Activated B cell treated with CpG ODN at 0.5 μM for 24 hours (primary cell): ENCODE measurements around the gene ADSL. TPM values are rescaled to one million over a fixed set of nuclear protein-coding genes. Genes with fewer than 3 reads are reported as not detected.

Experiments used
- ATAC-seq: fragments of 200-7000 bp; cut with Tn5 transposase; one replicate; pipeline ENCODE4 v1.10.0; 2021; ENCODE audit warnings: low read depth, mild to moderate bottlenecking, moderate library complexity
- CTCF ChIA-PET: fragments of 350-600 bp; sonication (Branson Sonifier 250); formaldehyde crosslinking; loops from one replicate; lab custom pipeline; 2021; ENCODE audit warnings: antibody characterized with exemption; lab: Charles Lee
- POLR2A ChIA-PET: fragments of 350-600 bp; sonication (Branson Sonifier 250); formaldehyde crosslinking; loops from one replicate; lab custom pipeline; 2021; ENCODE audit warnings: antibody characterized with exemption; lab: Charles Lee
- DNase-seq: peaks from one replicate; pipeline ENCODE4 v3.0.0; 2022
- H3K27ac Mint-ChIP-seq: one replicate; pipeline ENCODE4 v1.8.0; 2020; ENCODE audit warnings: mixed read lengths
- H3K27me3 Mint-ChIP-seq: one replicate; pipeline ENCODE4 v1.8.0; 2021; ENCODE audit warnings: mixed read lengths
- H3K36me3 Mint-ChIP-seq: one replicate; pipeline ENCODE4 v1.8.0; 2021; ENCODE audit warnings: low read depth, mixed read lengths
- H3K4me1 Mint-ChIP-seq: one replicate; pipeline ENCODE4 v1.8.0; 2021; ENCODE audit warnings: mixed read lengths
- H3K4me3 Mint-ChIP-seq: one replicate; pipeline ENCODE4 v1.8.0; 2020; ENCODE audit warnings: mild to moderate bottlenecking, mixed read lengths
- H3K9me3 Mint-ChIP-seq: one replicate; pipeline ENCODE4 v1.8.0; 2020; ENCODE audit warnings: mixed read lengths
- CTCF ChIP-seq: fragments of 200-600 bp; IDR thresholded peaks from one replicate; pipeline ENCODE4 v1.8.0; 2022; ENCODE audit warnings: antibody characterized with exemption, mild to moderate bottlenecking
- intact Hi-C: fragments of 100-400 bp; cut with micrococcal nuclease; formaldehyde crosslinking; loops from one replicate; pipeline ENCODE4 v1.15.1; 2024
- total RNA-seq: library from RNA; stranded (reverse); gene quantifications from 2 replicates; pipeline ENCODE4 v1.2.3, GENCODE V29; 2022

ADSL gene
- total RNA-seq, 1 donor from 2014 or later: 102 TPM

DNA sequence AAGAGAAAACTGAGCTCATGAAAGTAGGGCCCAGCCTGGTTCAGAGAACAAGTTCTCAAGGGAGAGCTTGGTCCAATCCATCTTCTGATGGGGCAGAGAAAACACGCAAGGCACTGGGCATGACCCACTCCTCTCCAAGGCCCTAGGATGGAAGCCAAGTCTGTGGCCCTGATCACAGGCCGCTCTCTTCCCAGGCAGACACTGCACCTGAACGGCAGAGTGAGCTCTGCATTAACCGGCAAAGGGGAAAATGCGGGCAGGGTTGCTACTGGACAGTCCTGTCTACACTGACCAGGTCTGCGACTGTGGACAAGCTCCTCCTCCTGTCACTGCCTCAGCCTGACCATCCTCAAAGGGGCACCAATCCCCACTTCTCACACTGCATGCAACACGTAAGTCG lies 73.4 kb downstream of the ADSL start:
- CTCF ChIA-PET: interaction anchor here (0.9 kb wide), 1 partner anchor 17 kb away, joined by 5 read pairs; no protein-coding TSS in a partner anchor
- intact Hi-C loops: no loop called here
- ATAC-seq (no peak), DNase-seq (no peak)
- peaks cover 73% of the 10 kb centered on the region for H3K36me3 Mint-ChIP-seq
- H3K27me3 Mint-ChIP-seq: no peaks in the 10 kb centered on the region
- no peak overlapping the region for H3K4me3 Mint-ChIP-seq
- H3K27ac Mint-ChIP-seq: no peak overlapping the region
- POLR2A ChIA-PET: interaction anchor here (0.5 to 1.0 kb wide), 2 partner anchors 34 to 45 kb away, joined by 3 to 4 read pairs; no protein-coding TSS in a partner anchor
- no peaks in the 10 kb centered on the region for H3K9me3 Mint-ChIP-seq
- TF ChIP-seq CTCF: no peak
- H3K4me1 Mint-ChIP-seq: peaks cover 49% of the 10 kb centered on the region

GRCh38 chr22:40420341-40421081 lies 74.2 kb downstream of the ADSL start:
- ChIA-PET POLR2A (interaction anchor here (1.0 kb wide), 1 partner anchor 216 kb away, joined by 3 read pairs; the partner anchor contains the start of gene MRTFA), CTCF (interaction anchor here (0.9 kb wide), 2 partner anchors 16 kb away, joined by 4 to 5 read pairs; no protein-coding TSS in a partner anchor)
- peaks cover 80% of the 10 kb centered on the region for H3K36me3 Mint-ChIP-seq
- peak overlapping the region; percentile 12 for H3K27ac Mint-ChIP-seq
- intact Hi-C loops: no loop called here
- no peaks in the 10 kb centered on the region for H3K27me3 Mint-ChIP-seq
- peaks cover 41% of the 10 kb centered on the region for H3K4me1 Mint-ChIP-seq
- ATAC-seq (no peak), DNase-seq (no peak)
- no peak overlapping the region for H3K4me3 Mint-ChIP-seq
- H3K9me3 Mint-ChIP-seq: no peaks in the 10 kb centered on the region
- TF ChIP-seq CTCF: no peak

GRCh38 chr22:40421082-40421350 lies 74.7 kb downstream of the ADSL start:
- Mint-ChIP-seq H3K9me3 (no peaks in the 10 kb centered on the region), H3K36me3 (peaks cover 80% of the 10 kb centered on the region), H3K27me3 (no peaks in the 10 kb centered on the region), H3K4me1 (peaks cover 36% of the 10 kb centered on the region), H3K4me3 (no peak overlapping the region), H3K27ac (peak overlapping the region; percentile 12)
- no peak for DNase-seq
- POLR2A ChIA-PET: interaction anchor here (1.0 kb wide), 1 partner anchor 216 kb away, joined by 3 read pairs; the partner anchor contains the start of gene MRTFA
- no peak for ATAC-seq
- CTCF ChIA-PET: interaction anchor here (0.9 kb wide), 1 partner anchor 15 kb away, joined by 4 read pairs; no protein-coding TSS in a partner anchor
- TF ChIP-seq CTCF: no peak
- intact Hi-C loops: no loop called here

GRCh38 chr22:40421941-40422340 lies 75.6 kb downstream of the ADSL start:
- ChIA-PET CTCF (no interaction called here), POLR2A (no interaction called here)
- intact Hi-C loops: no loop called here
- no peak overlapping the region for H3K4me3 Mint-ChIP-seq
- H3K9me3 Mint-ChIP-seq: no peaks in the 10 kb centered on the region
- peaks cover 80% of the 10 kb centered on the region for H3K36me3 Mint-ChIP-seq
- no peak overlapping the region for H3K27ac Mint-ChIP-seq
- H3K27me3 Mint-ChIP-seq: no peaks in the 10 kb centered on the region
- TF ChIP-seq CTCF: no peak
- DNase-seq: no peak
- peaks cover 27% of the 10 kb centered on the region for H3K4me1 Mint-ChIP-seq
- ATAC-seq: no peak

GRCh38 chr22:40422558-40423309 lies 76.4 kb downstream of the ADSL start:
- ATAC-seq: no peak
- TF ChIP-seq CTCF: no peak
- no peak overlapping the region for H3K27ac Mint-ChIP-seq
- no peak for DNase-seq
- ChIA-PET CTCF (no interaction called here), POLR2A (no interaction called here)
- peaks cover 20% of the 10 kb centered on the region for H3K4me1 Mint-ChIP-seq
- peaks cover 86% of the 10 kb centered on the region for H3K36me3 Mint-ChIP-seq
- H3K27me3 Mint-ChIP-seq: no peaks in the 10 kb centered on the region
- no peaks in the 10 kb centered on the region for H3K9me3 Mint-ChIP-seq
- H3K4me3 Mint-ChIP-seq: no peak overlapping the region
- intact Hi-C loops: no loop called here
